Measurements from ENCODE around the gene STK31. TPM values are rescaled to one million over a fixed set of nuclear protein-coding genes. Genes with fewer than 3 reads are reported as not detected.
"Not testable (repeated sequence)": the region's sequence is repeated elsewhere in the genome, so short reads cannot be mapped to it uniquely, and the experiment has no call there.

Gene STK31
- polyA plus RNA-seq, 3 donors from 2014 or later = not detected

DNA sequence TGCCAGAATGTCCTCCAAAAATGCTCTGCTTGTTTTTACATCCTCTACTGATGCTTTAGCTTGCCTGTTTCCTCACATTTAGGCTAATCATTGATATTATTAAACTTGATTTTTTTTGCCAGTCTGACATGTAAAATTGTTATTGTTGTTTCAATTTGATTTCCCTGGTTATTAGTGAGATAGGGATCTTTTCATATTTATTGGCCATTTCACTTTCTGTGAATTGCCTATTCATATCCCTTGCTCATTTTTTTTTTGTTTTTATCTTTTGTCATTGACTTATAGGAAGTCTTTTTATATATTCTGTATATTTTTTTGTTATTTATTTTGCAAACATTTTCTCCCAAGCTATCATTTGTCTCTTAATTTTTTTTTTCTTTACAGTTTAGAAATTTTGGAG, 16.8 kb upstream of the STK31 start:
- no peak for DNase-seq
- H3K27ac Mint-ChIP-seq = no peak overlapping the region
- H3K36me3 Mint-ChIP-seq = peaks cover 17 to 39% (median 34%) of the 10 kb centered on the region in 3 donors
- no peaks in the 10 kb centered on the region for H3K4me1 Mint-ChIP-seq
- H3K4me3 Mint-ChIP-seq = no peak overlapping the region
- no peaks in the 10 kb centered on the region for H3K27me3 Mint-ChIP-seq (ENCODE audit: low read depth in 3 of 3)
- H3K9me3 Mint-ChIP-seq = no peaks in the 10 kb centered on the region

DNA sequence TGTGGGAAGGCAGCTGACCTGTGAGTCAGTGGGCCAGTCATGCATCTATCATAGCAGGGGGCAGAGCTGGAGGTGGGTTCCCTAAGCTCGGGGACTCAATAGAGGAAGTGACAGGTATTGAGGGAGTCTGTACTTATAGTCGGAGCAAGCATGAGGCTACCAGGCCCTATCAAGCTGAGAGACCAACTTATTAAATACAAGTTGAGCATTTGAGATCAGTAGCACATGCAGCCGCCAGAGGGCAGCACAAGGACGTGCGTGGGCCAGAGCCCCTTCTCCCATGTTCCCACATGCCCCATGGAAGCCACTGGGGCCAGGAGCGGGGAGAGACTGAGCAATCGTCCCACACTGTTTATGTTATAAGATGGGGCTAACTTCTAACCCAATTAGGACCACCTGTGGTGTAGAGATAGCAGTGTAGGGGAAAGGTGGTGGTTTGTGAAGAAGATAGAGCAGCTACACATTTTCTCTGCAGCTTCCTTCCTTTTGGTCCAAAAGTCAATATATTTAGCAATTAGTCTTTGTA, 13.0 kb upstream of the STK31 start:
- Mint-ChIP-seq H3K27me3 (ENCODE audit: low read depth in 3 of 3) (no peaks in the 10 kb centered on the region), H3K27ac (no peak overlapping the region), H3K4me3 (no peak overlapping the region), H3K36me3 (peaks cover 18 to 28% (median 27%) of the 10 kb centered on the region in 3 donors), H3K4me1 (no peaks in the 10 kb centered on the region), H3K9me3 (no peaks in the 10 kb centered on the region)
- DNase-seq = peak; percentile 28 to 39 (median 29)

DNA sequence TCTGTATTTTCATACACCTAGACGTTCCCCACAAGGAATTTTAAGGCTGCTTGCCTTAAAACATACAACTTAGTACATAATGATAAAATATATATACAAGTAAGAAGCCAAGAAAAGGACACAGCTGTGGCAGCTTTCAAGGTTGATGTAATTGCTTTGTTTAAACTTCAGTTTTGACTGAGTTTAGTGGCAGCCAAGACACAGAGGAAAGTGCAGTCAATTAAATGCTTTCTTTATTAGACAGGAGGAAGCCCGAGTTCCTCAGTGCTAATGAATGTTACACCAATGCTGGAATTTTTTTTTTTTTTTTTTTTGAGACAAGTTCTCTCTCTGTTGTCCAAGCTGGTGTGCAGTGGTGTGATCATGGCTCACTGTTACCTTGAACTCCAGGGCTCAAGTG, 11.2 kb upstream of the STK31 start:
- H3K4me1 Mint-ChIP-seq = no peaks in the 10 kb centered on the region
- H3K9me3 Mint-ChIP-seq = no peaks in the 10 kb centered on the region
- DNase-seq = no peak
- H3K27ac Mint-ChIP-seq = no peak overlapping the region
- no peaks in the 10 kb centered on the region for H3K27me3 Mint-ChIP-seq (ENCODE audit: low read depth in 3 of 3)
- H3K4me3 Mint-ChIP-seq = no peak overlapping the region
- H3K36me3 Mint-ChIP-seq = peaks cover 21 to 27% (median 25%) of the 10 kb centered on the region in 3 donors

DNA sequence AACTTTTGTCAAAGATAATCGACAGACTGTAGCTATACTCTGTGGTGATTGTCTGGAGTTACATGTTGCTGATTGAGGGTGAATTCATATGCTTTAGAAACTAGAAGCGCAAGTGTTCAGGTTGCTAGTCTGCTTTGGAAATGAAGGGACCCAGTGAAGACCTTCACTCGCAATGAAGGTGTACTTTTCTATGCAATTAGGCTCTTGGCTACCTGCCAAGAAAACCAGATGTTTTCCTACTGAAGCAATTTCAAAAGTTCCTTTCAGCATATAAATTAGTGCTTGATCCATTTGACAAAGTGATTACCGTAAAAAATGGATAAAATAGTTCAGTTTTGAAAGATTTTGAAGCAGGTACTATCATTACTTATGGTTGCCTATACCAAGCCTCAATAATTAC, 10.0 kb upstream of the STK31 start:
- DNase-seq = no peak
- Mint-ChIP-seq H3K36me3 (peaks cover 27 to 34% (median 32%) of the 10 kb centered on the region in 3 donors), H3K27ac (no peak overlapping the region), H3K4me3 (no peak overlapping the region), H3K27me3 (ENCODE audit: low read depth in 3 of 3) (peaks cover 0 to 1% (median 0%) of the 10 kb centered on the region in 3 donors), H3K4me1 (no peaks in the 10 kb centered on the region), H3K9me3 (peaks cover 0 to 6% (median 2%) of the 10 kb centered on the region in 6 donors)

DNA sequence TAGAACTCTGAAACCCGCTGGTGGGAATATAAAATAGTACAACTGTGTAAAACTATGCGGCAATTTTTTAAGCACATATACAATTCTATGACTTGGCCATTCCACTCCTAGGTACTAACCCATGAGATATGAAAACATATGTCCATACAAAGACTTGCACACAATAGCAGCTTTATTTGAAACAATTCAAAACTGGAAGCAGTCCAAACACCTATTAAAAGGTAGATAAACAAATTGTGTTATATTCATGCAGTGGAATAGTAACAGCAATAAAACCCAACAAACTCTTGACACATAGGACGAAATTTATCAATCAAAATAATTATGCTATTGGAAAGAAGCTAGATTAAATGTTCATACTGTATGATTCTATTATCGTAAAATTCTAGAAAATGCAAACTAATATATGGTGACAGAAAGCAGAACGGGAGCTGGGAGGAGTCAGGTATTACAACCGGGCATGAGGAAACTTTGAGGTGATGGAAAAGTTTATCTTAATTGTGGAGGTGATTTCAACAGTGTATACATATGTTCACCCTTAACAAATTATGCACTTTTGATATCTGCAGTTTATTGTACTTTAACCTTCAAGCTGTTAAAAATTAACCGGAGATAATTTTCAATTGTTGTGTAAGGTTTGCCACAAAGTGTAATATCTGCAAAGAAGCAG, 803 bp upstream of the STK31 start:
- Mint-ChIP-seq H3K4me1 (no peaks in the 10 kb centered on the region), H3K9me3 (peaks cover 0 to 11% (median 5%) of the 10 kb centered on the region in 6 donors), H3K4me3 (no peak overlapping the region), H3K27ac (no peak overlapping the region), H3K36me3 (peaks cover 23 to 29% (median 24%) of the 10 kb centered on the region in 3 donors), H3K27me3 (ENCODE audit: low read depth in 3 of 3) (peaks cover 0 to 3% (median 2%) of the 10 kb centered on the region in 3 donors)
- DNase-seq = no peak

DNA sequence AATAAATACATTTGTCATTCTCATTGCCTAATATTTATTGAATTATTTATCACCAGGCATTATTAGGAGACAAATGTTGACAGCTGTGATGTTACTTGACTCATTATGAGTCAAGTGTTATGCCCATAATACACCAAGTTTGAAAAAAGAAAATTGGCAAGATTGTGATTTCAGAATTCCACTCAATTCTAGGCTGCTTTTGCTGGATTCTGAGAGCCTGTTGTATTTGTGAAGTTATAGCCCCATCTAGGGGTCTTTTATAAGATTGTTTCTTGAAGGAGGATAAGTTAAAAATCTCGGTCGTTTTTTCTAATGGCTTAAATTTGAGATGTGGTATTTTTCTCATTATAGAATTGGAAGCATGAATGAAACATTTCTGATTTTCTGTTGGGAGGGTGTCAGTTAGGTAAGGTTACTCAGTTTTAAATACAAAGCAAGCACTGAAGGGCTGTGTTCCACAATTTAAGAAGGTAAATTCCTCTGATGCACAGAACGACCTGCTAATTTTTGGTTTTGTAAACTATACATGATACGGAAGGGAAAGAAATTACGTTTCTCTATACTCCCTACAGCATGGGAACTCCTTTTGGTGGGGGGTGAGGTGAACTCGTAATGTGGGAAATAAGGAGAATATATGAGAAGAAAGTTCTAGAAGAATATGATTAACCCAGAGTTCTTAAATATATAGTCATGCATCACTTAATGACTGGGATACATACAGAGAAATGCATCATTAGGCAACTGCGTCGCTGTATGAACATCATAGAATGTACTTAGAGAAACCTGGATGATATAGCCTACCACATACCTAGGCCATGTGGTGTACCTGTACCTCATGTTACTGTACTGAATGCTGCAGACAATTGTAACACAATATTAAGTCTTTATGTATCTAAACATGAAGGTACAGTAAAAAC, 2.6 kb downstream of the STK31 start:
- peak; percentile 23 to 42 (median 41) for DNase-seq
- Mint-ChIP-seq H3K4me1 (no peaks in the 10 kb centered on the region), H3K27ac (no peak overlapping the region), H3K9me3 (no peaks in the 10 kb centered on the region), H3K27me3 (ENCODE audit: low read depth in 3 of 3) (peaks cover 0 to 3% (median 1%) of the 10 kb centered on the region in 3 donors), H3K4me3 (no peak overlapping the region), H3K36me3 (peaks cover 0 to 4% (median 0%) of the 10 kb centered on the region in 3 donors)

DNA sequence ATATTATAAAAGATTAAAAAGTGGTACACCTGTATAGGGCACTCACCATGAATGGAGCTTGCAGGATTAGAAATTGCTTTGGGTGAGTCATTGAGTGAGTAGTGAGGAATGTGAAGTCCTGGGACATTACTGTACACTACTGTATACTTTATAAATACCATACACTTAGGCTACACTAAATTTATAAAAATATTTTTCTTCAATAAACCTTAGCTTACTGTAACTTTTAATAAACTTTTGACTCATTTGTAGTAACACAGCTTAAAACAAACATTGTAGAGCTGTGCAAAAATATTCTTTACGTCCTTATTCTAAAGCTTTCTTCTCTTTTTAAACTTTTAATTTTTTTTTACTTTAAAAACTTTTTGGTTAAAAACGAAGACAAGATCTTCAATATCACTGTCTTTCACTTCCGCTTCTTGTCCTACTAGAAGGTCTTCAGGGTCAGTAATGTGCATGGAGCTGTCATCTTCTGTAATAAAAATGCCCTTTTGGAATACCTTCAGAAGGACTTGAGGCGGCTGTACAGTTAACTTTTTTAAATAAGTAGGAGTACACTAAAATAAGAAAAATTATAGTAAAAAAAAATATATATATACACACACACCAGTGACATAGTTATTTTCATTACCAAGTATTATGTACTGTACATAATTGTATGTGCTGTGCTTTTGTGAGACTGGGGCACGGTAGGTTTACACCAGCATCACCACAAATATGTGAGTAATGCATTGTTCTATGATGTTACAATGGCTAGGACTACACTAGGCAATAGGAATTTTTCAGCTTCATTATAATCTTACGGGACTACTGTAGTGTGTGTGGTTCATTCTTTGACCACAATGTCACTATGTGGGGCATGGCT, 3.5 kb downstream of the STK31 start:
- Mint-ChIP-seq H3K36me3 (peaks cover 0 to 4% (median 0%) of the 10 kb centered on the region in 3 donors), H3K9me3 (no peaks in the 10 kb centered on the region), H3K4me1 (no peaks in the 10 kb centered on the region), H3K4me3 (no peak overlapping the region), H3K27me3 (ENCODE audit: low read depth in 3 of 3) (peaks cover 0 to 3% (median 1%) of the 10 kb centered on the region in 3 donors), H3K27ac (no peak overlapping the region)
- DNase-seq = no peak

DNA sequence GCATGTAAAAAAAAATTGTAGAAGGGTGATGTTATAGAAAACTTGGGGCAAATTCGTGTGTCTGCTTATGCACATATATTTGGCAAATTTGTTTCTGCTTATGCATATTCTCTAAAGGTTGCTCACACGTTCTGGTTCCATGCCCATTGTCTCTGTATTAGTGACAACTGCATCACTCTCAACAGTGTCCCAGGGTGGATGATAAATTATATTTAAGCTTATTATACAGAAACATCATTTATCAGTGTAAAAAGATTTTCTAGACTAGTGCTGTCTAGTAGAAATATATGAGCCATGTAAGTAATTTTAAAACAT, 4.1 kb downstream of the STK31 start:
- peaks cover 0 to 4% (median 0%) of the 10 kb centered on the region in 3 donors for H3K36me3 Mint-ChIP-seq
- no peak overlapping the region for H3K27ac Mint-ChIP-seq
- no peak overlapping the region for H3K4me3 Mint-ChIP-seq
- no peaks in the 10 kb centered on the region for H3K9me3 Mint-ChIP-seq
- peaks cover 0 to 3% (median 1%) of the 10 kb centered on the region in 3 donors for H3K27me3 Mint-ChIP-seq (ENCODE audit: low read depth in 3 of 3)
- no peak for DNase-seq
- H3K4me1 Mint-ChIP-seq = no peaks in the 10 kb centered on the region

DNA sequence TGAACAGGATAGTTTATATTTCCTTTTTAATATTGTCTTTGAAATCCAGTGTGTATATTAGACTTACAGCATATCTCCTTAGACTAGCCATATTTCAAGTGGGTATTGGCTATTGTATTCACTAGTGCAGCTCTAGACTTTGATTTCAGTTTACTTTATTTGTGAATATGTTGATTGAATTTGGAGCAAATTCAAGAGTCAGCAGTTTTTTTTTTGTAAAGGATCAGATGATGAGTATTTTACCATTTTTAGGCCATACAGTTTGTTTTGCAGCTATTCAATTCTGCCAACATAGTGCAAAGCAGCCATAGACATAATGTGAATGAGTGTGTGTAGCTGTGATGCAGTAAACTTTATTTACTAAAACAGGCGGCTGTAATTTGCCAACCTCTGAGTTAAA, 4.6 kb downstream of the STK31 start:
- no peaks in the 10 kb centered on the region for H3K36me3 Mint-ChIP-seq
- H3K4me3 Mint-ChIP-seq = no peak overlapping the region
- H3K4me1 Mint-ChIP-seq = no peaks in the 10 kb centered on the region
- H3K27ac Mint-ChIP-seq = no peak overlapping the region
- no peaks in the 10 kb centered on the region for H3K9me3 Mint-ChIP-seq
- peaks cover 0 to 3% (median 1%) of the 10 kb centered on the region in 3 donors for H3K27me3 Mint-ChIP-seq (ENCODE audit: low read depth in 3 of 3)
- no peak for DNase-seq

DNA sequence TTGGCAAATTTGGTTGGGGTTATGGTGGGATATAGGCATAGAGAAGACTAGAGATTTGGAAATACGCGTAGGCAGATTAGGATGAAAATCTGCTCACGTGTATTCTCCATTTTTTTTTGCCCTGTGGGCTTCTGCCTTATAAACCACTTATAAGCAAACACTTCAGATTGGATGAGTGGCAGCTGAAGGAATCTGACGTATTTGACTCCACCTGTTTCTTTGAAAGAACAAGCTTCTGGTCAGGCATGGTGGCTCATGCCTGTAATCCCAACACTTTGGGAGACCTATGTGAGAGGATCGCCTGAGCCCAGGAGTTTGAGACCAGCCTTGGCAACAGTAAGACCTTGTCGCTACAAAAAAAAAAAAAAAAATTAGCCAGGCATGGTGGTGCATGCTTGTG, 5.1 kb downstream of the STK31 start:
- no peak overlapping the region for H3K4me3 Mint-ChIP-seq
- no peaks in the 10 kb centered on the region for H3K4me1 Mint-ChIP-seq
- peaks cover 0 to 3% (median 1%) of the 10 kb centered on the region in 3 donors for H3K27me3 Mint-ChIP-seq (ENCODE audit: low read depth in 3 of 3)
- no peak for DNase-seq
- no peak overlapping the region for H3K27ac Mint-ChIP-seq
- no peaks in the 10 kb centered on the region for H3K36me3 Mint-ChIP-seq
- no peaks in the 10 kb centered on the region for H3K9me3 Mint-ChIP-seq

DNA sequence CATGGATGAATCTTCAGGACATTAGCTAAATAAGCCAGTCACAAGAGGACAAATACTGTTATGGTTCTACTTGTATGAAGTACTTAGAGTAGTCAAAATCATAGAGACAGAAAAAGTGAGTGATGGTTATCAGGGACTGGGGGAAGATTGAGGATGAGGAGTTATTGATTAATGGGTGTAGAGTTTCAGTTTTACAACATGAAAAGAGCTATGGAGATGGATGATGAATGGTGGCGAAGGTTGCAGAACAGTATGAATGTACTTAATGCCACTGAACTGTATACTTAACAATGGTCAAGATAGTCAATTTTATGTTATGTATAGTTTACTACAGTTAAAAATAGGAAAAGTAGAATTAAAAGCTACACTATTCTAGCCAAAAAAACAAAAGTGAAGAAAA, 7.8 kb downstream of the STK31 start:
- H3K27me3 Mint-ChIP-seq (ENCODE audit: low read depth in 3 of 3) = no peaks in the 10 kb centered on the region
- no peaks in the 10 kb centered on the region for H3K9me3 Mint-ChIP-seq
- no peaks in the 10 kb centered on the region for H3K36me3 Mint-ChIP-seq
- H3K4me3 Mint-ChIP-seq = no peak overlapping the region
- no peak for DNase-seq
- H3K4me1 Mint-ChIP-seq = no peaks in the 10 kb centered on the region
- H3K27ac Mint-ChIP-seq = no peak overlapping the region

DNA sequence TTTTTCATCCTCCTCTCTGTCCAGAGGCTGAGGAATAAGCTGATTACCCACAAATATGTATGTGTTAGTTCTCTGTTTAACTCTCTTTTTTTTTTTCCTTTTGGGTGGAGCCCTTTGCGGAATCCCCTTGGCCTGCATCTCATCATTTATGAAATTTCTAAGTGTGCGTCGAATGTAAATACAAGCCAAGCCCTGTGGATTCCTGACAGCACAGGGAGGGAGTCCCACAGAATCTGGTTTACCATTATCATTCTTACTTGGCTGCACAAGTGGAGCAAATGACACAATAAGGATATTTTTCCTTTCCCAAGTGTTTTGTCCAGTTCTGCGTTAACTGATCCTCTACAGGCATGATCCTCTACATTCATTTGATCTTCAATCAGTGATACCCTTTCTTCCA, 11.4 kb downstream of the STK31 start:
- Mint-ChIP-seq H3K27ac (no peak overlapping the region), H3K4me3 (no peak overlapping the region), H3K9me3 (no peaks in the 10 kb centered on the region)

DNA sequence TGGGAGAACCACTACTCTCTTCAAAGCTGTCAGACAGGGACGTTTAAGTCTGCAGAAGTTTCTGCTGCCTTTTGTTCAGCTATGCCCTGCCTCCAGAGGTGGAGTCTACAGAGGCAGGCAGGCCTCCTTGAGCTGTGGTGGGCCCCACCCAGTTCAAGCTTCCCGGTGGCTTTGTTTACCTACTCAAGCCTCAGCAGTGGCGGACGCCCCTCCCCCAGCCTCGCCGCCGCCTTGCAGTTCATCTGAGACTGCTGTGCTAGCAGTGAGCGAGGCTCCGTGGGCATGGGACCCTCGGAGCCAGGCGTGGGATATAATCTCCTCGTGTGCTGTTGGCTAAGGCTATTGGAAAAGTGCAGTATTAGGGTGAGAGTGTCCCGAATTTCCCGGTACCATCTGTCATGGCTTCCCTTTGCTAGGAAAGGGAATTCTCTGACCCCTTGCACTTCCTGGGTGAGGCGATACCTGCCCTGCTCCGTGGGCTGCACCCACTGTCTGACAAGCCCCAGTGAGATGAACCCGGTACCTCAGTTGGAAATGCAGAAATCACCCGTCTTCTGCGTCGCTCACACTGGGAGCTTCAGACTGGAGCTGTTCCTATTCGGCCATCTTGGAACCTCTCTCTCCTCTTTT, 12.7 kb downstream of the STK31 start:
- H3K9me3 Mint-ChIP-seq; H3K27me3 Mint-ChIP-seq (ENCODE audit: low read depth in 3 of 3); H3K4me3 Mint-ChIP-seq; DNase-seq; H3K4me1 Mint-ChIP-seq; H3K27ac Mint-ChIP-seq; H3K36me3 Mint-ChIP-seq: not testable (repeated sequence)

More for the DNA sequence above, 11.4 kb downstream of the STK31 start:
- Mint-ChIP-seq H3K36me3 (no peaks in the 10 kb centered on the region), H3K4me1 (no peaks in the 10 kb centered on the region), H3K27me3 (ENCODE audit: low read depth in 3 of 3) (no peaks in the 10 kb centered on the region)
- DNase-seq = no peak
